ENCODE data around the gene SNAP29. TPM values are rescaled to one million over a fixed set of nuclear protein-coding genes. Genes with fewer than 3 reads are reported as not detected.

Gene SNAP29
- total RNA-seq, 1 experiment from 2014 or later, result 35.9 TPM

- no peak overlapping the region for H3K4me3 Mint-ChIP-seq (ENCODE audit: low read depth, unreplicated experiment)
Observed at GRCh38 chr22:20863366-20863765, 4.6 kb downstream of the SNAP29 start.

GRCh38 chr22:20864186-20864908, 5.5 kb downstream of the SNAP29 start:
- Mint-ChIP-seq H3K4me1 (ENCODE audit: low read depth, unreplicated experiment) (peaks cover 34% of the 10 kb centered on the region), H3K4me3 (ENCODE audit: low read depth, unreplicated experiment) (no peak overlapping the region), H3K9me3 (ENCODE audit: low read depth, unreplicated experiment) (no peaks in the 10 kb centered on the region), H3K27ac (ENCODE audit: unreplicated experiment) (no peak overlapping the region), H3K36me3 (ENCODE audit: insufficient read depth, unreplicated experiment) (peaks cover 8% of the 10 kb centered on the region), H3K27me3 (ENCODE audit: unreplicated experiment) (no peaks in the 10 kb centered on the region)
- no peak for TF ChIP-seq CTCF (IDR thresholded peaks at IDR 0.05; ENCODE audit: unreplicated experiment)
- intact Hi-C loops (cut with micrococcal nuclease; ENCODE audit: unreplicated experiment), result no loop called here
- DNase-seq, result no peak
- no TSS peak for BruUV-seq (replicated peaks)
- CTCF ChIA-PET, result interaction anchor here (0.5 kb wide), 1 partner anchor 9 kb away, joined by 3 read pairs; no protein-coding TSS in a partner anchor

More at GRCh38 chr22:20863366-20863765, 4.6 kb downstream of the SNAP29 start:
- Mint-ChIP-seq H3K27me3 (ENCODE audit: unreplicated experiment) (no peaks in the 10 kb centered on the region), H3K9me3 (ENCODE audit: low read depth, unreplicated experiment) (no peaks in the 10 kb centered on the region), H3K4me1 (ENCODE audit: low read depth, unreplicated experiment) (peaks cover 34% of the 10 kb centered on the region), H3K27ac (ENCODE audit: unreplicated experiment) (no peak overlapping the region), H3K36me3 (ENCODE audit: insufficient read depth, unreplicated experiment) (peaks cover 18% of the 10 kb centered on the region)
- intact Hi-C loops (cut with micrococcal nuclease; ENCODE audit: unreplicated experiment), result no loop called here
- no peak for DNase-seq
- TF ChIP-seq CTCF (IDR thresholded peaks at IDR 0.05; ENCODE audit: unreplicated experiment), result no peak
- BruUV-seq (replicated peaks), result no TSS peak
- CTCF ChIA-PET, result interaction anchor here (0.5 to 1.3 kb wide), 2 partner anchors 23 to 161 kb away, joined by 3 to 7 read pairs; no protein-coding TSS in a partner anchor

- CTCF ChIA-PET, result no interaction called here
- DNase-seq, result no peak
- TF ChIP-seq CTCF (IDR thresholded peaks at IDR 0.05; ENCODE audit: unreplicated experiment), result no peak
- intact Hi-C loops (cut with micrococcal nuclease; ENCODE audit: unreplicated experiment), result no loop called here
- no peaks in the 10 kb centered on the region for H3K27me3 Mint-ChIP-seq (ENCODE audit: unreplicated experiment)
- no TSS peak for BruUV-seq (replicated peaks)
- no peak overlapping the region for H3K27ac Mint-ChIP-seq (ENCODE audit: unreplicated experiment)
- H3K36me3 Mint-ChIP-seq (ENCODE audit: insufficient read depth, unreplicated experiment), result no peaks in the 10 kb centered on the region
- H3K9me3 Mint-ChIP-seq (ENCODE audit: low read depth, unreplicated experiment), result no peaks in the 10 kb centered on the region
- no peak overlapping the region for H3K4me3 Mint-ChIP-seq (ENCODE audit: low read depth, unreplicated experiment)
- H3K4me1 Mint-ChIP-seq (ENCODE audit: low read depth, unreplicated experiment), result peaks cover 34% of the 10 kb centered on the region
Observed at GRCh38 chr22:20865331-20865730, 6.5 kb downstream of the SNAP29 start.

- DNase-seq, result no peak
- Mint-ChIP-seq H3K27ac (ENCODE audit: unreplicated experiment) (no peak overlapping the region), H3K9me3 (ENCODE audit: low read depth, unreplicated experiment) (no peaks in the 10 kb centered on the region), H3K36me3 (ENCODE audit: insufficient read depth, unreplicated experiment) (no peaks in the 10 kb centered on the region), H3K27me3 (ENCODE audit: unreplicated experiment) (no peaks in the 10 kb centered on the region), H3K4me1 (ENCODE audit: low read depth, unreplicated experiment) (peaks cover 34% of the 10 kb centered on the region), H3K4me3 (ENCODE audit: low read depth, unreplicated experiment) (no peak overlapping the region)
- TF ChIP-seq CTCF (IDR thresholded peaks at IDR 0.05; ENCODE audit: unreplicated experiment), result no peak
- intact Hi-C loops (cut with micrococcal nuclease; ENCODE audit: unreplicated experiment), result no loop called here
- CTCF ChIA-PET, result no interaction called here
- no TSS peak for BruUV-seq (replicated peaks)
Observed at GRCh38 chr22:20865875-20866445, 7.2 kb downstream of the SNAP29 start.
